ENCODE measurements around the gene WDR86.

WDR86 gene

GRCh38 chr7:151390598-151391357 lies 19.1 kb downstream of the WDR86 start:
- no peak overlapping the region for H3K9ac ChIP-seq (ENCODE audit: low read length)
- no peak overlapping the region for H3K23ac ChIP-seq (ENCODE audit: low read length in 2 of 2)
- no peak overlapping the region for H3K4ac ChIP-seq (ENCODE audit: low read depth in 1 of 2, low read length in 2 of 2)
- no peak overlapping the region for H2AFZ ChIP-seq (ENCODE audit: low read depth, low read length)
- no peaks in the 10 kb centered on the region for H3K9me3 ChIP-seq (ENCODE audit: control insufficient read depth, low read length)
- H2AK5ac ChIP-seq (ENCODE audit: low read length, severe bottlenecking), result no peak overlapping the region
- H3K36me3 ChIP-seq (ENCODE audit: control insufficient read depth in 1 of 2, insufficient read depth in 2 of 2, low read depth in 1 of 2, low read length in 2 of 2), result no peaks in the 10 kb centered on the region
- no peak overlapping the region for H3K18ac ChIP-seq (ENCODE audit: low read depth in 1 of 2, low read length in 2 of 2)
- H3K27me3 ChIP-seq (ENCODE audit: control insufficient read depth in 1 of 2, insufficient read depth in 1 of 2, low read length in 2 of 2), result peaks cover 53 to 71% of the 10 kb centered on the region in 2 experiments
- H3K79me1 ChIP-seq (replicated peaks; ENCODE audit: low read length, poor library complexity, severe bottlenecking), result no peaks in the 10 kb centered on the region
- no peak overlapping the region for H4K8ac ChIP-seq (ENCODE audit: low read length)
- no peak overlapping the region for H2BK120ac ChIP-seq (ENCODE audit: low read depth, low read length)
- DNase-seq, result no peak
- no peak overlapping the region for H3K27ac ChIP-seq (ENCODE audit: low read length, poor library complexity, severe bottlenecking)
- no peak overlapping the region for H4K91ac ChIP-seq (ENCODE audit: low read length)
- no peak overlapping the region for H3K4me3 ChIP-seq (ENCODE audit: insufficient read depth in 1 of 2, low read depth in 1 of 2, low read length in 2 of 2)
- 80% methylated on average over 25 of the region's 25 CpGs for WGBS
- peaks cover 2% of the 10 kb centered on the region for H3K4me1 ChIP-seq (ENCODE audit: control insufficient read depth, insufficient read depth, low read depth, low read length)
- no peak overlapping the region for H3K4me2 ChIP-seq (ENCODE audit: low read length, poor library complexity, severe bottlenecking)
- H3K14ac ChIP-seq (ENCODE audit: low read length in 2 of 2), result no peak overlapping the region
- H2BK5ac ChIP-seq (ENCODE audit: low read depth, low read length, poor library complexity, severe bottlenecking), result no peak overlapping the region
- no peak overlapping the region for H2BK15ac ChIP-seq (ENCODE audit: low read depth, poor library complexity, severe bottlenecking)
- no peak overlapping the region for H2BK12ac ChIP-seq (ENCODE audit: low read length in 2 of 2)

GRCh38 chr7:151389768-151390597 lies 19.9 kb downstream of the WDR86 start:
- H3K4ac ChIP-seq (ENCODE audit: low read depth in 1 of 2, low read length in 2 of 2), result no peak overlapping the region
- H3K18ac ChIP-seq (ENCODE audit: low read depth in 1 of 2, low read length in 2 of 2), result no peak overlapping the region
- H3K79me1 ChIP-seq (replicated peaks; ENCODE audit: low read length, poor library complexity, severe bottlenecking), result no peaks in the 10 kb centered on the region
- H4K8ac ChIP-seq (ENCODE audit: low read length), result no peak overlapping the region
- H2BK12ac ChIP-seq (ENCODE audit: low read length in 2 of 2), result no peak overlapping the region
- H3K14ac ChIP-seq (ENCODE audit: low read length in 2 of 2), result no peak overlapping the region
- H4K91ac ChIP-seq (ENCODE audit: low read length), result no peak overlapping the region
- peaks cover 57 to 79% of the 10 kb centered on the region in 2 experiments for H3K27me3 ChIP-seq (ENCODE audit: control insufficient read depth in 1 of 2, insufficient read depth in 1 of 2, low read length in 2 of 2)
- no peak overlapping the region for H3K9ac ChIP-seq (ENCODE audit: low read length)
- H3K4me3 ChIP-seq (ENCODE audit: insufficient read depth in 1 of 2, low read depth in 1 of 2, low read length in 2 of 2), result no peak overlapping the region
- no peak overlapping the region for H3K23ac ChIP-seq (ENCODE audit: low read length in 2 of 2)
- peaks cover 2% of the 10 kb centered on the region for H3K4me1 ChIP-seq (ENCODE audit: control insufficient read depth, insufficient read depth, low read depth, low read length)
- H3K36me3 ChIP-seq (ENCODE audit: control insufficient read depth in 1 of 2, insufficient read depth in 2 of 2, low read depth in 1 of 2, low read length in 2 of 2), result no peaks in the 10 kb centered on the region
- H2AK5ac ChIP-seq (ENCODE audit: low read length, severe bottlenecking), result no peak overlapping the region
- no peak overlapping the region for H3K4me2 ChIP-seq (ENCODE audit: low read length, poor library complexity, severe bottlenecking)
- no peak overlapping the region for H2BK5ac ChIP-seq (ENCODE audit: low read depth, low read length, poor library complexity, severe bottlenecking)
- H2BK15ac ChIP-seq (ENCODE audit: low read depth, poor library complexity, severe bottlenecking), result no peak overlapping the region
- 89% methylated on average over 24 of the region's 24 CpGs for WGBS
- H2AFZ ChIP-seq (ENCODE audit: low read depth, low read length), result no peak overlapping the region
- H3K9me3 ChIP-seq (ENCODE audit: control insufficient read depth, low read length), result no peaks in the 10 kb centered on the region
- no peak for DNase-seq
- H2BK120ac ChIP-seq (ENCODE audit: low read depth, low read length), result no peak overlapping the region
- H3K27ac ChIP-seq (ENCODE audit: low read length, poor library complexity, severe bottlenecking), result no peak overlapping the region

GRCh38 chr7:151389096-151389767 lies 20.6 kb downstream of the WDR86 start:
- H4K91ac ChIP-seq (ENCODE audit: low read length), result no peak overlapping the region
- H2BK15ac ChIP-seq (ENCODE audit: low read depth, poor library complexity, severe bottlenecking), result no peak overlapping the region
- no peak overlapping the region for H3K4ac ChIP-seq (ENCODE audit: low read depth in 1 of 2, low read length in 2 of 2)
- H3K14ac ChIP-seq (ENCODE audit: low read length in 2 of 2), result no peak overlapping the region
- H3K4me2 ChIP-seq (ENCODE audit: low read length, poor library complexity, severe bottlenecking), result no peak overlapping the region
- H2BK12ac ChIP-seq (ENCODE audit: low read length in 2 of 2), result no peak overlapping the region
- no peak overlapping the region for H2AFZ ChIP-seq (ENCODE audit: low read depth, low read length)
- H4K8ac ChIP-seq (ENCODE audit: low read length), result no peak overlapping the region
- no peak overlapping the region for H2AK5ac ChIP-seq (ENCODE audit: low read length, severe bottlenecking)
- no peak overlapping the region for H3K9ac ChIP-seq (ENCODE audit: low read length)
- no peak overlapping the region for H2BK5ac ChIP-seq (ENCODE audit: low read depth, low read length, poor library complexity, severe bottlenecking)
- no peaks in the 10 kb centered on the region for H3K79me1 ChIP-seq (replicated peaks; ENCODE audit: low read length, poor library complexity, severe bottlenecking)
- no peak overlapping the region for H3K18ac ChIP-seq (ENCODE audit: low read depth in 1 of 2, low read length in 2 of 2)
- no peak overlapping the region for H2BK120ac ChIP-seq (ENCODE audit: low read depth, low read length)
- peaks cover 2% of the 10 kb centered on the region for H3K4me1 ChIP-seq (ENCODE audit: control insufficient read depth, insufficient read depth, low read depth, low read length)
- no peak for DNase-seq
- H3K36me3 ChIP-seq (ENCODE audit: control insufficient read depth in 1 of 2, insufficient read depth in 2 of 2, low read depth in 1 of 2, low read length in 2 of 2), result no peaks in the 10 kb centered on the region
- no peak overlapping the region for H3K27ac ChIP-seq (ENCODE audit: low read length, poor library complexity, severe bottlenecking)
- H3K27me3 ChIP-seq (ENCODE audit: control insufficient read depth in 1 of 2, insufficient read depth in 1 of 2, low read length in 2 of 2), result peaks cover 62 to 79% of the 10 kb centered on the region in 2 experiments
- no peak overlapping the region for H3K4me3 ChIP-seq (ENCODE audit: insufficient read depth in 1 of 2, low read depth in 1 of 2, low read length in 2 of 2)
- H3K9me3 ChIP-seq (ENCODE audit: control insufficient read depth, low read length), result peaks cover 5% of the 10 kb centered on the region
- WGBS, result 87% methylated on average over 21 of the region's 21 CpGs
- no peak overlapping the region for H3K23ac ChIP-seq (ENCODE audit: low read length in 2 of 2)

- no peak overlapping the region for H3K4me3 ChIP-seq (ENCODE audit: insufficient read depth in 1 of 2, low read depth in 1 of 2, low read length in 2 of 2)
Measured at GRCh38 chr7:151388430-151388829, 21.4 kb downstream of the WDR86 start.

More at GRCh38 chr7:151388430-151388829, 21.4 kb downstream of the WDR86 start:
- H2BK120ac ChIP-seq (ENCODE audit: low read depth, low read length), result no peak overlapping the region
- WGBS, result 83% methylated on average over 8 of the region's 10 CpGs
- H3K4me2 ChIP-seq (ENCODE audit: low read length, poor library complexity, severe bottlenecking), result no peak overlapping the region
- H4K91ac ChIP-seq (ENCODE audit: low read length), result no peak overlapping the region
- H3K23ac ChIP-seq (ENCODE audit: low read length in 2 of 2), result no peak overlapping the region
- H3K14ac ChIP-seq (ENCODE audit: low read length in 2 of 2), result no peak overlapping the region
- no peak overlapping the region for H2BK5ac ChIP-seq (ENCODE audit: low read depth, low read length, poor library complexity, severe bottlenecking)
- no peak overlapping the region for H2AK5ac ChIP-seq (ENCODE audit: low read length, severe bottlenecking)
- H3K27me3 ChIP-seq (ENCODE audit: control insufficient read depth in 1 of 2, insufficient read depth in 1 of 2, low read length in 2 of 2), result peaks cover 65 to 79% of the 10 kb centered on the region in 2 experiments
- H3K79me1 ChIP-seq (replicated peaks; ENCODE audit: low read length, poor library complexity, severe bottlenecking), result no peaks in the 10 kb centered on the region
- H3K18ac ChIP-seq (ENCODE audit: low read depth in 1 of 2, low read length in 2 of 2), result no peak overlapping the region
- H3K27ac ChIP-seq (ENCODE audit: low read length, poor library complexity, severe bottlenecking), result no peak overlapping the region
- no peak overlapping the region for H2BK12ac ChIP-seq (ENCODE audit: low read length in 2 of 2)
- no peak overlapping the region for H2AFZ ChIP-seq (ENCODE audit: low read depth, low read length)
- H3K36me3 ChIP-seq (ENCODE audit: control insufficient read depth in 1 of 2, insufficient read depth in 2 of 2, low read depth in 1 of 2, low read length in 2 of 2), result no peaks in the 10 kb centered on the region
- H3K9ac ChIP-seq (ENCODE audit: low read length), result no peak overlapping the region
- no peak overlapping the region for H4K8ac ChIP-seq (ENCODE audit: low read length)
- H3K4me1 ChIP-seq (ENCODE audit: control insufficient read depth, insufficient read depth, low read depth, low read length), result peaks cover 2% of the 10 kb centered on the region
- no peak overlapping the region for H3K4ac ChIP-seq (ENCODE audit: low read depth in 1 of 2, low read length in 2 of 2)
- H2BK15ac ChIP-seq (ENCODE audit: low read depth, poor library complexity, severe bottlenecking), result no peak overlapping the region
- DNase-seq, result no peak
- H3K9me3 ChIP-seq (ENCODE audit: control insufficient read depth, low read length), result peaks cover 5% of the 10 kb centered on the region

Measured in mesenchymal stem cell (in vitro differentiated cells and primary cell).